KMS-11 (cell line): Measurements from ENCODE around the gene SP1.

Source experiments
- H2AFZ ChIP-seq: fragments of 200-600 bp; sonication (generic); 2 replicates; pipeline ENCODE4 v1.6.1; 2016; ENCODE audit warnings: antibody characterized with exemption, mixed run types, low read depth
- H3K27ac ChIP-seq: fragments of 200-600 bp; sonication (generic); 2 replicates; pipeline ENCODE4 v1.6.1; 2016; ENCODE audit warnings: mild to moderate bottlenecking, mixed run types
- H3K27me3 ChIP-seq: fragments of 200-600 bp; sonication (generic); 2 replicates; pipeline ENCODE4 v1.6.1; 2017; ENCODE audit warnings: mild to moderate bottlenecking, low read depth, mixed run types, moderate library complexity; ENCODE audit not compliant: insufficient read depth
- H3K36me3 ChIP-seq: fragments of 200-600 bp; sonication (generic); 2 replicates; pipeline ENCODE4 v1.6.1; 2017; ENCODE audit warnings: mild to moderate bottlenecking, mixed run types; ENCODE audit not compliant: insufficient read depth
- H3K4me1 ChIP-seq: fragments of 200-600 bp; sonication (generic); 2 replicates; pipeline ENCODE4 v1.6.1; 2016; ENCODE audit warnings: mild to moderate bottlenecking, low read depth, mixed run types; ENCODE audit not compliant: poor library complexity, severe bottlenecking
- H3K4me2 ChIP-seq: fragments of 200-600 bp; sonication (generic); 2 replicates; pipeline ENCODE4 v1.7.0; 2016; ENCODE audit warnings: mild to moderate bottlenecking, mixed run types
- H3K4me3 ChIP-seq: fragments of 200-600 bp; sonication (generic); IDR thresholded peaks from 2 replicates; pipeline ENCODE4 v1.6.1; 2017; ENCODE audit warnings: low read depth, low read length, mixed read lengths; ENCODE audit not compliant: insufficient read depth
- H3K79me2 ChIP-seq: fragments of 200-600 bp; sonication (generic); 2 replicates; pipeline ENCODE4 v1.6.1; 2016; ENCODE audit warnings: low read depth, mixed run types; ENCODE audit not compliant: insufficient read depth
- H3K9ac ChIP-seq: fragments of 200-600 bp; sonication (generic); 2 replicates; pipeline ENCODE4 v1.6.1; 2016; ENCODE audit warnings: mild to moderate bottlenecking, mixed run types
- H4K20me1 ChIP-seq: fragments of 200-600 bp; sonication (generic); 2 replicates; pipeline ENCODE4 v1.6.1; 2016; ENCODE audit warnings: mild to moderate bottlenecking, mixed run types; ENCODE audit not compliant: insufficient read depth
- TF ChIP-seq, protein P1 (sequence below): fragments of 200-600 bp; sonication (generic); conservative IDR thresholded peaks from 2 replicates; pipeline ENCODE4 v1.6.1; 2017; ENCODE audit warnings: low read depth, mild to moderate bottlenecking, antibody characterized with exemption, low read length, moderate library complexity, mixed read lengths

SP1 gene

DNA sequence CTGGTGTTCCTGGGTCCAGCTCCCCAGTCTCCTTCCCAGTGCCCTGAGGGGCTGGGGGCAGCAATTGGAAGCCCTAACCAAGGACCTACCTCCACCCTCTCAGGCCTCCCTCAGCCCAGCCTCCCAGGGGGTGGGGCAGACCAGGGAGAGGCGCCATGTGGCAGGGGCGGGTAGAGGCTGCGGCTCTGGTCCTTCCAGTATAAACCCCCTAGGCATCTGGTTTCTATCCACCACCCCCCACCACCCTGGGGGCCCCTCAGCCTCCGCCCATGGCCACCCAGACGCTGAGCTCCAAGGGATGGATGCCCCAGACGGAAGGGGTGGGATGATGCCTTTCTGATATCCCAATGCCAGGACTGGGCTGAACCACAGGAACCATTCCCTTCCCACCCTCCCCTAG is 41.1 kb upstream of the SP1 start:
- H3K9ac ChIP-seq: no peak overlapping the region

DNA sequence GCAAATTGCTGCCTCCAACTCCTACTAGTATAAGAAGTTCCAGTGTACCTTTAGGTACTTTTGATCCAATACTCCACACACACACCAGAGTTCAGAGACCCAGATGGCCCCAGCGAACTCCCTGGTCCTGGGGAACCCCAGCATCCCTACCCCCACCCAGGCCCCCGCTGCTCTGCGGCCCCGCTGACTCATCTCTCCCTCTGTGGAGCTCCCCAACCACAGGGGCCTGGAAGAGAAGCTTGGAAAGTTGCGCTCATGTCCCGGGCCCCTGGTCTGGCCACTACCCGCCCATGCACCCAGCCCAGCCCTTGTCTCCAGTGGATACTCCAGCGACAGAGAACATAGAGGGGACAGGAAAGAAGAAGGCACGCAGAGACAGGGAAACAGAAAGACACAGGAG is 39.6 kb upstream of the SP1 start:
- H3K36me3 ChIP-seq: no peaks in the 10 kb centered on the region
- H4K20me1 ChIP-seq: no peaks in the 10 kb centered on the region
- no peak overlapping the region for H3K9ac ChIP-seq
- H3K27me3 ChIP-seq: peaks cover 8% of the 10 kb centered on the region; the same call in 1 of the 2 replicates
- H3K79me2 ChIP-seq: no peaks in the 10 kb centered on the region
- H3K27ac ChIP-seq: no peak overlapping the region
- TF ChIP-seq, protein P1, sequence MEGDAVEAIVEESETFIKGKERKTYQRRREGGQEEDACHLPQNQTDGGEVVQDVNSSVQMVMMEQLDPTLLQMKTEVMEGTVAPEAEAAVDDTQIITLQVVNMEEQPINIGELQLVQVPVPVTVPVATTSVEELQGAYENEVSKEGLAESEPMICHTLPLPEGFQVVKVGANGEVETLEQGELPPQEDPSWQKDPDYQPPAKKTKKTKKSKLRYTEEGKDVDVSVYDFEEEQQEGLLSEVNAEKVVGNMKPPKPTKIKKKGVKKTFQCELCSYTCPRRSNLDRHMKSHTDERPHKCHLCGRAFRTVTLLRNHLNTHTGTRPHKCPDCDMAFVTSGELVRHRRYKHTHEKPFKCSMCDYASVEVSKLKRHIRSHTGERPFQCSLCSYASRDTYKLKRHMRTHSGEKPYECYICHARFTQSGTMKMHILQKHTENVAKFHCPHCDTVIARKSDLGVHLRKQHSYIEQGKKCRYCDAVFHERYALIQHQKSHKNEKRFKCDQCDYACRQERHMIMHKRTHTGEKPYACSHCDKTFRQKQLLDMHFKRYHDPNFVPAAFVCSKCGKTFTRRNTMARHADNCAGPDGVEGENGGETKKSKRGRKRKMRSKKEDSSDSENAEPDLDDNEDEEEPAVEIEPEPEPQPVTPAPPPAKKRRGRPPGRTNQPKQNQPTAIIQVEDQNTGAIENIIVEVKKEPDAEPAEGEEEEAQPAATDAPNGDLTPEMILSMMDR: no peak
- H2AFZ ChIP-seq: no peak overlapping the region
- H3K4me3 ChIP-seq: no peak overlapping the region
- no peak overlapping the region for H3K4me2 ChIP-seq
- peaks cover 26% of the 10 kb centered on the region for H3K4me1 ChIP-seq

More for the DNA sequence above, 41.1 kb upstream of the SP1 start:
- H3K36me3 ChIP-seq: no peaks in the 10 kb centered on the region
- TF ChIP-seq, protein P1: no peak
- no peak overlapping the region for H2AFZ ChIP-seq
- no peak overlapping the region for H3K4me3 ChIP-seq
- H3K4me1 ChIP-seq: peaks cover 15% of the 10 kb centered on the region
- no peak overlapping the region for H3K27ac ChIP-seq
- peaks cover 10% of the 10 kb centered on the region; the same call in 1 of the 2 replicates for H3K27me3 ChIP-seq
- no peaks in the 10 kb centered on the region for H4K20me1 ChIP-seq
- H3K4me2 ChIP-seq: no peak overlapping the region
- H3K79me2 ChIP-seq: no peaks in the 10 kb centered on the region

- Histone ChIP-seq H3K4me3 (no peak overlapping the region), H3K4me1 (peaks cover 28% of the 10 kb centered on the region), H2AFZ (no peak overlapping the region), H3K4me2 (no peak overlapping the region), H4K20me1 (no peaks in the 10 kb centered on the region), H3K9ac (no peak overlapping the region), H3K27me3 (no peaks in the 10 kb centered on the region; the same call in 1 of the 2 replicates), H3K27ac (no peak overlapping the region), H3K36me3 (no peaks in the 10 kb centered on the region), H3K79me2 (no peaks in the 10 kb centered on the region)
- TF ChIP-seq, protein P1: no peak
These were observed 36.5 kb upstream of the SP1 start for GRCh38 chr12:53343449-53343848.

GRCh38 chr12:53343969-53344368 is 36.0 kb upstream of the SP1 start:
- Histone ChIP-seq H3K4me2 (peak overlapping the region; percentile 98), H3K9ac (no peak overlapping the region), H3K27me3 (no peaks in the 10 kb centered on the region; the same call in 1 of the 2 replicates), H3K79me2 (no peaks in the 10 kb centered on the region), H3K36me3 (no peaks in the 10 kb centered on the region), H2AFZ (peak overlapping the region; percentile 100; the same call in 1 of the 2 replicates), H4K20me1 (no peaks in the 10 kb centered on the region), H3K4me3 (no peak overlapping the region), H3K27ac (no peak overlapping the region), H3K4me1 (peaks cover 28% of the 10 kb centered on the region)
- TF ChIP-seq, protein P1: no peak
